HepG2 (cell line): ENCODE results near the gene SMLR1. TPM values are rescaled to one million over a fixed set of nuclear protein-coding genes. Genes with fewer than 3 reads are reported as not detected.

ENCODE experiments used
- ATF6 ChIP-seq: sonication (generic); formaldehyde crosslinking; conservative IDR thresholded peaks from 2 replicates; pipeline ENCODE4 v1.4.0; 2020; ENCODE audit warnings: missing genetic modification reagents
- CENPX ChIP-seq: sonication (generic); formaldehyde crosslinking; IDR thresholded peaks from 2 replicates; pipeline ENCODE4 v1.9.0; 2021; ENCODE audit warnings: mild to moderate bottlenecking, missing genetic modification reagents, moderate library complexity
- E2F5 ChIP-seq: sonication (generic); formaldehyde crosslinking; conservative IDR thresholded peaks from 2 replicates; pipeline ENCODE4 v1.4.0; 2020; ENCODE audit warnings: missing genetic modification reagents
- FOXP1 ChIP-seq, 2 experiments: fragments of 450-650 bp in 1 of 2; IDR thresholded peaks; 2 replicates each; pipeline ENCODE4 v1.6.1; 2017 to 2018; ENCODE audit warnings: antibody characterized with exemption in 1 of 2
- HIC2 ChIP-seq: sonication (generic); formaldehyde crosslinking; IDR thresholded peaks from 2 replicates; pipeline ENCODE4 v1.9.0; 2022; ENCODE audit warnings: low read depth, missing genetic modification reagents
- KDM2A ChIP-seq: sonication (generic); formaldehyde crosslinking; IDR thresholded peaks from 2 replicates; pipeline ENCODE4 v1.4.0; 2020; ENCODE audit warnings: low read depth, missing genetic modification reagents, borderline replicate concordance
- MBD4 ChIP-seq: IDR thresholded peaks from 2 replicates; pipeline ENCODE4 v1.6.1; 2012; ENCODE audit warnings: low read length, inconsistent platforms, borderline replicate concordance
- NR3C1 ChIP-seq: sonication (generic); formaldehyde crosslinking; IDR thresholded peaks from 2 replicates; pipeline ENCODE4 v1.4.0; 2020; ENCODE audit warnings: missing genetic modification reagents
- PAX8 ChIP-seq: sonication (generic); formaldehyde crosslinking; IDR thresholded peaks from 2 replicates; pipeline ENCODE4 v1.8.0; 2022; ENCODE audit warnings: mild to moderate bottlenecking, missing genetic modification reagents, borderline replicate concordance
- PTBP1 ChIP-seq: fragments of 200-400 bp; formaldehyde crosslinking; IDR thresholded peaks from 2 replicates; pipeline ENCODE4 v1.6.1; 2018; ENCODE audit warnings: low read length, low read depth; ENCODE audit not compliant: poor library complexity, severe bottlenecking
- RERE ChIP-seq: IDR thresholded peaks from 2 replicates; pipeline ENCODE4 v1.6.1; 2016; ENCODE audit warnings: low read depth, missing genetic modification reagents, missing compliant biosample characterization
- RFXANK ChIP-seq: IDR thresholded peaks from 2 replicates; pipeline ENCODE4 v1.6.1; 2016
- SAP130 ChIP-seq: IDR thresholded peaks from 2 replicates; pipeline ENCODE4 v1.6.1; 2016; ENCODE audit warnings: low read depth
- ZEB1 ChIP-seq: IDR thresholded peaks from 2 replicates; pipeline ENCODE4 v1.6.1; 2012; ENCODE audit warnings: mild to moderate bottlenecking, low read depth, inconsistent platforms; ENCODE audit not compliant: insufficient replicate concordance
- ZFYVE20 ChIP-seq: sonication (generic); formaldehyde crosslinking; IDR thresholded peaks from 2 replicates; pipeline ENCODE4 v1.8.0; 2023; ENCODE audit warnings: low read depth, mild to moderate bottlenecking, moderate library complexity, missing genetic modification reagents, borderline replicate concordance
- ZNF367 ChIP-seq: sonication (generic); formaldehyde crosslinking; IDR thresholded peaks from 2 replicates; pipeline ENCODE4 v1.4.0; 2020; ENCODE audit warnings: missing genetic modification reagents, borderline replicate concordance
- ZNF430 ChIP-seq: sonication (generic); formaldehyde crosslinking; IDR thresholded peaks from 2 replicates; pipeline ENCODE4 v1.9.0; 2021; ENCODE audit warnings: mild to moderate bottlenecking, missing genetic modification reagents
- ZNF431 ChIP-seq: sonication (generic); formaldehyde crosslinking; IDR thresholded peaks from 2 replicates; pipeline ENCODE4 v1.9.0; 2022; ENCODE audit warnings: missing genetic modification reagents, low read depth, mild to moderate bottlenecking, borderline replicate concordance
- ZNF567 ChIP-seq: sonication (generic); formaldehyde crosslinking; IDR thresholded peaks from 2 replicates; pipeline ENCODE4 v1.8.1; 2023; ENCODE audit warnings: mild to moderate bottlenecking, missing genetic modification reagents, borderline replicate concordance
- polyA plus RNA-seq, 8 experiments: library from polyadenylated mRNA; depleted of rRNA in 3 of 8; stranded (reverse) in 7 of 8; unstranded in 1 of 8; fragments of >200 nt; fragmentation: Illumina TruSeq in 4 of 8; extraction: Trizol in 4 of 8; gene quantifications; 2 replicates each; pipeline versions ENCODE4 v1.2.1 to v1.2.3, GENCODE V29; 2011 to 2016; ENCODE audit warnings: low read depth in 4 of 8, missing spikeins in 1 of 8, mixed read lengths in 1 of 8; ENCODE audit not compliant: insufficient read depth in 1 of 8
- total RNA-seq, 5 experiments: library from RNA; depleted of rRNA; stranded (reverse); fragments of >200 nt; fragmentation: Illumina TruSeq; extraction: Trizol; gene quantifications; 2 replicates each; pipeline ENCODE4 v1.2.3, GENCODE V29; 2016; ENCODE audit warnings: low read depth in 1 of 5

The SMLR1 gene
- total and polyA plus RNA-seq, 2 of the 13 experiments (the other 11 are each of a cell fraction or from before 2014, with no cell fraction given): 41.8 to 104 TPM

GRCh38 chr6:130824978-130825694 is 2.1 kb upstream of the SMLR1 start (continued):
- no peak for TF ChIP-seq PAX8 (CRISPR knock-in tag)
- TF ChIP-seq ZEB1: no peak
- TF ChIP-seq ZNF367 (CRISPR knock-in tag): no peak
- no peak for TF ChIP-seq MBD4
- TF ChIP-seq PTBP1: no peak
- no peak for TF ChIP-seq KDM2A (CRISPR knock-in tag)
- peak; percentile 59; the same call in 1 of the 2 replicates for TF ChIP-seq ZNF430 (CRISPR knock-in tag)
- TF ChIP-seq RERE (CRISPR knock-in tag): no peak
- TF ChIP-seq ZNF431 (CRISPR knock-in tag): no peak
- TF ChIP-seq HIC2: no peak
- TF ChIP-seq ZNF567 (CRISPR knock-in tag): no peak
- no peak for TF ChIP-seq CENPX (CRISPR knock-in tag)
- TF ChIP-seq E2F5 (CRISPR knock-in tag): no peak
- TF ChIP-seq SAP130 (CRISPR knock-in tag): peak; percentile 16; the same call in 1 of the 2 replicates
- TF ChIP-seq RFXANK (CRISPR knock-in tag): no peak
- TF ChIP-seq FOXP1 (IDR thresholded peaks at IDR 0.05): no peak
- TF ChIP-seq FOXP1 (CRISPR knock-in tag; IDR thresholded peaks at IDR 0.05): no peak; the same call in 1 of the 2 replicates
- no peak for TF ChIP-seq NR3C1 (CRISPR knock-in tag)
- TF ChIP-seq ATF6 (CRISPR knock-in tag): no peak
- TF ChIP-seq ZFYVE20 (CRISPR knock-in tag): no peak
